Tibial nerve (tissue), 4 donors: Measurements from ENCODE around the gene VPS26B.

ENCODE experiments used
- CTCF ChIP-seq, 5 experiments: fragments of 200-600 bp in 3 of 5; fragments of 450-650 bp in 2 of 5; sonication (generic) in 3 of 5; IDR thresholded peaks; one replicate each; pipeline ENCODE4 v1.5.1; 2016 to 2019; ENCODE audit warnings: antibody characterized with exemption in 5 of 5, mild to moderate bottlenecking in 3 of 5, moderate library complexity in 2 of 5
- EP300 ChIP-seq, 2 donors: sonication (generic); formaldehyde crosslinking; IDR thresholded peaks; one replicate each; pipeline ENCODE4 v1.6.1; 2017; ENCODE audit warnings: antibody characterized with exemption in 2 of 2, mild to moderate bottlenecking in 1 of 2
- POLR2A ChIP-seq, 2 donors: fragments of 450-650 bp; IDR thresholded peaks; one replicate each; pipeline ENCODE4 v1.6.1; 2017; ENCODE audit warnings: antibody characterized with exemption in 2 of 2, mild to moderate bottlenecking in 2 of 2, moderate library complexity in 2 of 2

- TF ChIP-seq CTCF (IDR thresholded peaks at IDR 0.05) (no peak), POLR2A (IDR thresholded peaks at IDR 0.05) (no peak), EP300 (IDR thresholded peaks at IDR 0.05) (no peak)
Measured at GRCh38 chr11:134235399-134235798, 10.9 kb downstream of the VPS26B start.
